Measurements from ENCODE around the gene LRRC10B. TPM values are rescaled to one million over a fixed set of nuclear protein-coding genes. Genes with fewer than 3 reads are reported as not detected.

LRRC10B gene
- total and polyA plus RNA-seq, 2 donors from 2014 or later = 1.0 to 2.9 TPM

DNA sequence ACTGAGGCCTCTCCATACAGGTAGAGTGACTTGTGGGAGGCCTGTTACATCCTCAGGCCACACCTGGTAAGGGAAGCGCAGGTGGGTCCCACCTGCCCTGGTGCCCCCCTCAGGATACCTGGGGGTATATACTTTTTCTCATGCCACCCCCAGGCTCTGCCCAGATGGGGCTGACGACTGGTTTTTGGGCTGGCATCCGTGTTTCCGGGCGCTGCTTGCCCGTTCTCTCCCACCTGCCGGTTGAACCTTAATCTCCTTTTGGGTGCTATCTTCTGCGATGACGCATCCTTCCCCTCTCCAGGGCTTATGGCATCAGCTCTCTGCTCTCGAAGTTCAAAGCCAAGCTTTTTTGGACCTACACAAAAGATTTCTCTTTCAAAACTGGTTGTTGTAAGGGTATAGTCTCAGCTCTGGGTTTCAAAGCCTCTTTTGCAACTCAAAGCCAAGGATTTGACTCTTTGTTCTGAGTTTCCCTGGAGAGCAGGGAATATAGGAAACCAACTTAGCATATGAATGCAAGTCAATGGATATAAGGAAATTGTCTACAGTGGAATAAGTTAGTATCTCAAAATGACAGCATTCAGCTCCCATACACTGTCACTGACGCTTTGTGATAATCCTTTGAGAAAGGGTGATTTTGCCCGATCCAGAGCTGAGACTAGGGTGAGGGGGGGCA, 8.6 kb upstream of the LRRC10B start:
- no peak overlapping the region for H3K4me3 ChIP-seq (ENCODE audit: low read length in 3 of 3)
- no peaks in the 10 kb centered on the region for H3K9me3 ChIP-seq (ENCODE audit: control insufficient read depth in 2 of 3, insufficient read depth in 1 of 3, low read length in 3 of 3)
- H3K4me1 ChIP-seq (ENCODE audit: control insufficient read depth in 2 of 3, insufficient read depth in 2 of 3, low read depth in 1 of 3, low read length in 3 of 3) = peaks cover 0 to 7% (median 6%) of the 10 kb centered on the region in 3 donors
- H3K9ac ChIP-seq (ENCODE audit: low read length in 3 of 3) = no peak overlapping the region
- H3K27ac ChIP-seq (ENCODE audit: low read depth in 2 of 2, low read length in 2 of 2) = no peak overlapping the region
- no peak for FAIRE-seq
- intact Hi-C loops (cut with DNase I) = no loop called here
- TF ChIP-seq, protein P1, sequence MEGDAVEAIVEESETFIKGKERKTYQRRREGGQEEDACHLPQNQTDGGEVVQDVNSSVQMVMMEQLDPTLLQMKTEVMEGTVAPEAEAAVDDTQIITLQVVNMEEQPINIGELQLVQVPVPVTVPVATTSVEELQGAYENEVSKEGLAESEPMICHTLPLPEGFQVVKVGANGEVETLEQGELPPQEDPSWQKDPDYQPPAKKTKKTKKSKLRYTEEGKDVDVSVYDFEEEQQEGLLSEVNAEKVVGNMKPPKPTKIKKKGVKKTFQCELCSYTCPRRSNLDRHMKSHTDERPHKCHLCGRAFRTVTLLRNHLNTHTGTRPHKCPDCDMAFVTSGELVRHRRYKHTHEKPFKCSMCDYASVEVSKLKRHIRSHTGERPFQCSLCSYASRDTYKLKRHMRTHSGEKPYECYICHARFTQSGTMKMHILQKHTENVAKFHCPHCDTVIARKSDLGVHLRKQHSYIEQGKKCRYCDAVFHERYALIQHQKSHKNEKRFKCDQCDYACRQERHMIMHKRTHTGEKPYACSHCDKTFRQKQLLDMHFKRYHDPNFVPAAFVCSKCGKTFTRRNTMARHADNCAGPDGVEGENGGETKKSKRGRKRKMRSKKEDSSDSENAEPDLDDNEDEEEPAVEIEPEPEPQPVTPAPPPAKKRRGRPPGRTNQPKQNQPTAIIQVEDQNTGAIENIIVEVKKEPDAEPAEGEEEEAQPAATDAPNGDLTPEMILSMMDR (IDR thresholded peaks at IDR 0.05; ENCODE audit: borderline replicate concordance, extremely low read depth, insufficient read depth) = no peak
- H3K27me3 ChIP-seq (ENCODE audit: control insufficient read depth, insufficient read depth, low read length) = no peaks in the 10 kb centered on the region
- H3K36me3 ChIP-seq (ENCODE audit: control insufficient read depth in 2 of 3, insufficient read depth in 3 of 3, low read length in 3 of 3) = no peaks in the 10 kb centered on the region
- no peak for DNase-seq

DNA sequence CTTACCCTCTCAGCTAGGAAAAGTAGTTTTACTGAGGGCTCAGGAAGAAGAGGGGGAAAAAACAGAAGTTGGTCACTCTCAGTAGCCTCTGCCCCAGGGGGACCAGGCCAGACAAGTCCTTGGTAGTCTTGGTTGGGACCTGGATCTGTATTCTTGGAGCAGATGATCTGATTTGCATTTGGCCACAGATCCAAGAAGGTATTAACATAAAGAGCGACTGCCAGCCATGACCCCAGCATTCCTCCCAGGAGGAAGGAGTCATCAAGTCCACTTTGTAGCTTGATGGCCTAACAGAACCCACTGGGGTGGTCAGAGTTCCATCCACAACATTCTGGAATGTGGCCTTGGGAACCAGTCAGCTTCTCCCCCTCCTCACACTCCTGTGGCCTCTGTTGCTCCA, 6.0 kb upstream of the LRRC10B start:
- no peak overlapping the region for H3K27ac ChIP-seq (ENCODE audit: low read depth in 2 of 2, low read length in 2 of 2)
- DNase-seq = no peak
- H3K4me3 ChIP-seq (ENCODE audit: low read length in 3 of 3) = no peak overlapping the region
- H3K9me3 ChIP-seq (ENCODE audit: control insufficient read depth in 2 of 3, insufficient read depth in 1 of 3, low read length in 3 of 3) = no peaks in the 10 kb centered on the region
- intact Hi-C loops (cut with DNase I) = no loop called here
- TF ChIP-seq, protein P1 (IDR thresholded peaks at IDR 0.05; ENCODE audit: borderline replicate concordance, extremely low read depth, insufficient read depth) = no peak
- no peak overlapping the region for H3K9ac ChIP-seq (ENCODE audit: low read length in 3 of 3)
- no peaks in the 10 kb centered on the region for H3K36me3 ChIP-seq (ENCODE audit: control insufficient read depth in 2 of 3, insufficient read depth in 3 of 3, low read length in 3 of 3)
- H3K27me3 ChIP-seq (ENCODE audit: control insufficient read depth, insufficient read depth, low read length) = peaks cover 5% of the 10 kb centered on the region
- FAIRE-seq = no peak
- H3K4me1 ChIP-seq (ENCODE audit: control insufficient read depth in 2 of 3, insufficient read depth in 2 of 3, low read depth in 1 of 3, low read length in 3 of 3) = no peaks in the 10 kb centered on the region

DNA sequence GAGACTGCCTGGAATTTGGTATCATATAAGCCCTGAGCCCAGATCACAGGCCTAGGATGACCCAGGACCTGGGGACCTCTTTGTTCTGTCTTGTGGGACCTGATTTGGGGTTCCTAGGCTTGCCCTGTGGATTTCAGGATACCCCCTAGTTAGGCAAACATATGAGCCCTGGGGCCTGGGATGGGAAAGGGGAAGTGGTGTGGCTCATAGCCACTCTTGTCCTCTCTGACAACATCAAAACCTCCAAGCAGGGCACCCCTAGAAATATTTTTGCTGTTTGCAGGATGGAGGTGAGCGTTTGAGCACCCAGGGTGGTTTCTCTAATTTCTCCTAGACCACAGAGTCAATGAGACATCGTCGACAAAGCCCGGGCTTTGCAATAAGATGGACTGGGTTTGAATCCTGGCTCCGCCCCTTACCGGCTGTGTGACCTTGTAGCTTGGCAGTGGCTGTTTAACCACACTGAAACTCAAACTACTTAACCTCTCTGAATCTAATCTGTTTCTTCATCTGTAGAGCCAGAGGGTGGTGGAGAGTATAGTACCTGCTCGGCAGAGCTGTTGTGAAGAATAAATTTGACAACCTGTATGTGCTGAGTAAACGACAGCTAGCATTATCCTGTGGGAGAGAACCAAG, 5.3 kb upstream of the LRRC10B start:
- no peaks in the 10 kb centered on the region for H3K9me3 ChIP-seq (ENCODE audit: control insufficient read depth in 2 of 3, insufficient read depth in 1 of 3, low read length in 3 of 3)
- no peaks in the 10 kb centered on the region for H3K4me1 ChIP-seq (ENCODE audit: control insufficient read depth in 2 of 3, insufficient read depth in 2 of 3, low read depth in 1 of 3, low read length in 3 of 3)
- no peak overlapping the region for H3K9ac ChIP-seq (ENCODE audit: low read length in 3 of 3)
- H3K36me3 ChIP-seq (ENCODE audit: control insufficient read depth in 2 of 3, insufficient read depth in 3 of 3, low read length in 3 of 3) = no peaks in the 10 kb centered on the region
- H3K27me3 ChIP-seq (ENCODE audit: control insufficient read depth, insufficient read depth, low read length) = peaks cover 7% of the 10 kb centered on the region
- H3K27ac ChIP-seq (ENCODE audit: low read depth in 2 of 2, low read length in 2 of 2) = no peak overlapping the region
- intact Hi-C loops (cut with DNase I) = no loop called here
- TF ChIP-seq, protein P1 (IDR thresholded peaks at IDR 0.05; ENCODE audit: borderline replicate concordance, extremely low read depth, insufficient read depth) = no peak
- DNase-seq (no peak), FAIRE-seq (no peak)
- H3K4me3 ChIP-seq (ENCODE audit: low read length in 3 of 3) = no peak overlapping the region

All from kidney (tissue), 14 donors.